OCI-LY3 (cell line): ENCODE results near the gene ANXA5.

Source experiments
- H2AFZ ChIP-seq: fragments of 200-600, 300-600 bp; shearing (Covaris generic); 2 replicates; pipeline ENCODE4 v1.6.0; 2014; ENCODE audit warnings: antibody characterized with exemption, low read depth, low read length
- H3K27ac ChIP-seq: fragments of 200-600, 300-600 bp; sonication (generic); 2 replicates; pipeline ENCODE4 v1.5.1; 2014; ENCODE audit warnings: mild to moderate bottlenecking, low read length, moderate library complexity, mixed read lengths
- H3K27me3 ChIP-seq: fragments of 200-600, 300-600 bp; sonication (generic); 2 replicates; pipeline ENCODE4 v1.6.1; 2014; ENCODE audit warnings: low read depth, low read length, mixed read lengths
- H3K36me3 ChIP-seq: fragments of 200-600, 300-600 bp; sonication (generic); replicated peaks from 2 replicates; pipeline ENCODE3; 2014; ENCODE audit warnings: low read depth, low read length, mixed read lengths
- H3K4me1 ChIP-seq: fragments of 300-600, 200-600 bp; sonication (generic); 2 replicates; pipeline ENCODE4 v1.6.1; 2014; ENCODE audit warnings: low read length, mixed read lengths
- H3K4me2 ChIP-seq: fragments of 200-600, 300-600 bp; sonication (generic); 2 replicates; pipeline ENCODE4 v1.6.1; 2014; ENCODE audit warnings: low read length, mixed read lengths
- H3K4me3 ChIP-seq: fragments of 300-600, 200-600 bp; sonication (generic); 2 replicates; pipeline ENCODE4 v1.5.1; 2014; ENCODE audit warnings: antibody characterized with exemption, mild to moderate bottlenecking, low read length, moderate library complexity
- H3K79me2 ChIP-seq: fragments of 300-600, 200-600 bp; shearing (Covaris generic); 2 replicates; pipeline ENCODE4 v1.6.1; 2014; ENCODE audit warnings: mild to moderate bottlenecking, low read length, mixed read lengths
- H3K9ac ChIP-seq: fragments of 300-600, 200-600 bp; shearing (Covaris generic); 2 replicates; pipeline ENCODE4 v1.6.0; 2014; ENCODE audit warnings: mild to moderate bottlenecking, low read length, moderate library complexity
- H3K9me3 ChIP-seq: fragments of 200-600, 300-600 bp; shearing (Covaris generic); 2 replicates; pipeline ENCODE4 v1.6.1; 2014; ENCODE audit warnings: low read length, mixed read lengths; ENCODE audit not compliant: insufficient read depth
- H4K20me1 ChIP-seq: fragments of 200-600, 300-600 bp; sonication (generic); 2 replicates; pipeline ENCODE4 v1.6.1; 2016; ENCODE audit warnings: low read length, mixed read lengths; ENCODE audit not compliant: insufficient read depth
- CTCF ChIP-seq: fragments of 200-600, 300-600 bp; sonication (generic); IDR thresholded peaks from 2 replicates; pipeline ENCODE4 v1.5.1; 2014; ENCODE audit warnings: antibody characterized with exemption, low read length, low read depth
- EZH2phosphoT487 ChIP-seq: fragments of 200-600 bp; shearing (Covaris generic); IDR thresholded peaks from 2 replicates; pipeline ENCODE4 v1.6.1; 2018; ENCODE audit warnings: antibody characterized with exemption, mixed run types, low read depth

Gene ANXA5

DNA sequence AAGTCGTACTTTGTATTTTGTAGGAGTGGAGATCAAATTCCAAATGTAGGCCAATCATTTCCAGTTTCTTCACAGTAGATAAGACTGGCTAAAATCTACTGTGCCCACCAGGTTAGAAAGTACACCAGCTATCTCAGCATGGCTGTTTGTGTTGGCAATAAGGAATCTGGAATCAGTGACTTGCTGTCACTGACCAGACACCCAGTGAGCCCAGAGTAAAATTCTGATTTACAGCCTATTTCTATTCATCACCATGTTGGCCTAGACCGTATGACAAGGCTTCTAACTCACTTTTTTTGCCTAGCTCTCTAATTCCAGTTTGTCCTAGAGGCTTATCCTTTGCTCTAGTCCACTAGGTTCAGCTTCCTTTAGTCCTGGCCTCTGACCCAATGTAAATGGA lies 42.8 kb upstream of the ANXA5 start:
- Histone ChIP-seq H3K4me1 (no peaks in the 10 kb centered on the region), H3K79me2 (no peaks in the 10 kb centered on the region), H3K4me2 (no peak overlapping the region), H3K9me3 (no peaks in the 10 kb centered on the region), H3K36me3 (no peaks in the 10 kb centered on the region), H3K4me3 (no peak overlapping the region), H3K9ac (no peak overlapping the region), H3K27ac (no peak overlapping the region), H2AFZ (no peak overlapping the region), H4K20me1 (no peaks in the 10 kb centered on the region), H3K27me3 (no peaks in the 10 kb centered on the region)
- TF ChIP-seq EZH2phosphoT487 (no peak), CTCF (no peak)

GRCh38 chr4:121738780-121739535 lies 42.2 kb upstream of the ANXA5 start:
- no peaks in the 10 kb centered on the region for H3K27me3 ChIP-seq
- no peaks in the 10 kb centered on the region for H4K20me1 ChIP-seq
- no peaks in the 10 kb centered on the region for H3K4me1 ChIP-seq
- no peak overlapping the region for H3K27ac ChIP-seq
- no peak overlapping the region for H3K4me3 ChIP-seq
- TF ChIP-seq EZH2phosphoT487 (no peak), CTCF (no peak)
- no peaks in the 10 kb centered on the region for H3K36me3 ChIP-seq
- no peak overlapping the region for H3K9ac ChIP-seq
- no peak overlapping the region for H2AFZ ChIP-seq
- H3K79me2 ChIP-seq, result no peaks in the 10 kb centered on the region
- no peak overlapping the region for H3K4me2 ChIP-seq
- H3K9me3 ChIP-seq, result no peaks in the 10 kb centered on the region

- H3K9me3 ChIP-seq, result no peaks in the 10 kb centered on the region
Measured at GRCh38 chr4:121737846-121738554, 41.2 kb upstream of the ANXA5 start.

More at GRCh38 chr4:121737846-121738554, 41.2 kb upstream of the ANXA5 start:
- Histone ChIP-seq H3K79me2 (no peaks in the 10 kb centered on the region), H3K9ac (no peak overlapping the region), H3K36me3 (no peaks in the 10 kb centered on the region), H3K4me1 (no peaks in the 10 kb centered on the region), H3K27me3 (no peaks in the 10 kb centered on the region), H2AFZ (no peak overlapping the region), H3K27ac (no peak overlapping the region), H3K4me3 (no peak overlapping the region), H4K20me1 (no peaks in the 10 kb centered on the region), H3K4me2 (no peak overlapping the region)
- TF ChIP-seq CTCF, result no peak
- TF ChIP-seq EZH2phosphoT487, result no peak
